Cardiac muscle cell (in vitro differentiated cells and primary cell): Measurements from ENCODE around the gene TAS1R3. TPM values are rescaled to one million over a fixed set of nuclear protein-coding genes. Genes with fewer than 3 reads are reported as not detected.

Experiments used
- DNase-seq, 2 donors: peaks; one replicate each; pipeline versions ENCODE4 v3.0.0 to v3.0.0-alpha.2; 2010 to 2017; ENCODE audit warnings: low read depth in 1 of 2, low spot score in 1 of 2
- H3K27ac ChIP-seq: fragments of 200-600 bp; sonication (generic); 2 replicates; pipeline ENCODE4 v1.5.1; 2016
- H3K27me3 ChIP-seq: fragments of 200-600 bp; sonication (generic); 2 replicates; pipeline ENCODE4 v1.6.0; 2016; ENCODE audit warnings: control low read depth
- H3K36me3 ChIP-seq: fragments of 200-600 bp; sonication (generic); 2 replicates; pipeline ENCODE4 v1.5.1; 2016; ENCODE audit warnings: control low read depth
- H3K4me1 ChIP-seq: fragments of 200-600 bp; sonication (generic); 2 replicates; pipeline ENCODE4 v1.8.1; 2017; ENCODE audit warnings: low read depth, mild to moderate bottlenecking, mixed run types
- H3K4me3 ChIP-seq: fragments of 200-600 bp; sonication (generic); 2 replicates; pipeline ENCODE4 v1.5.1; 2016; ENCODE audit warnings: mild to moderate bottlenecking
- H3K9me3 ChIP-seq: fragments of 200-600 bp; sonication (generic); 2 replicates; pipeline ENCODE4 v1.5.1; 2017; ENCODE audit warnings: low read depth, mild to moderate bottlenecking, control low read depth
- polyA plus RNA-seq: library from polyadenylated mRNA; unstranded; fragments of >200 nt; fragmentation: Nextera tagmentation; extraction: Ambion mirVana; gene quantifications from 2 replicates; pipeline ENCODE4 v1.2.1, GENCODE V29; 2016
- total RNA-seq: library from RNA; depleted of rRNA; stranded (reverse); fragments of >200 nt; gene quantifications from 2 replicates; pipeline ENCODE4 v1.2.3, GENCODE V29; 2016
- TF ChIP-seq, protein P1 (sequence below): IDR thresholded peaks from 2 replicates; pipeline ENCODE4 v1.5.1; 2012; ENCODE audit warnings: low read depth, mild to moderate bottlenecking, low read length

The TAS1R3 gene
- total and polyA plus RNA-seq, 2 experiments from 2014 or later: 0.32 to 1.1 TPM

DNA sequence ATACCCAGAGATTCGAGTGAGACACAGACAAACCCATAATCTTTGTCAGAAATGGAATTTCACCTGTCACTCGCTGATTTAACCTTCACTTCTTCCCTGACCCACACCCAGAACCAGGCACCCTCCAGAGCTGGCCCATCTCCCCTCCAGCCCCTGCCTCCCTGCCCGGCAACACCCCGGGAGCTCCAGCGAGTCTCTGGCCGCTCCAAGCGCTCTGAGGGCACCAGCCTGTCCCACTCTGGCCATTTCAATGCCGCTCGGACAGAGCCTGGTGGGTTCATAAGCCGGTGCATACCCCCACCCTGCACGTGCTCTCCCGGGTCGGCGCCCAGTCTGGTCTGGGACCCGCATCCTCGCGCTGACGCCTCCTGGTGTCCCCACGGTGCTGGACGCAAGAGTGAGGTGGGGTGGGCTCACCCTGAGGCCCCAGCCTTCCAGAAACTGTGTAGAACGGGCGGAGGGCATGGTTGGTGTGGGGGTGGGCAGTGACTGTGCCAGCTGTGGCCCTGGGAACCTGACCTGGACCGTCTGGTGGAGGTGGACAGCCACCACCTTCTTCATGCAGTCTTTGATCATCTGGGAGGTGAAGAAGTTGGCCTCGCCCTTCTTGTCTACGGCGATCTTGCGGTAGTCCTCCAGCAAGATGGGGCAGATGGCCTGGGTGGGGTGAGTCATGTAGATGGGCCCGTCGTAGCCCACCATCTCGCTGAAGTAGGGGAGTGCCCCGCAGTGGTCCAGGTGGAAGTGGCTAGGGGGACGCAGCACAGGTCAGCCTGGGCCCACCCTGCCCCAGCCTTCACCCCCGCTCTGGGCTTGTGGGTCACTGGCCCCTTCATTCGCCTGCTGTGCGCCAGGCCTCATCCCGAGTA is 12.1 kb upstream of the TAS1R3 start:
- TF ChIP-seq, protein P1, sequence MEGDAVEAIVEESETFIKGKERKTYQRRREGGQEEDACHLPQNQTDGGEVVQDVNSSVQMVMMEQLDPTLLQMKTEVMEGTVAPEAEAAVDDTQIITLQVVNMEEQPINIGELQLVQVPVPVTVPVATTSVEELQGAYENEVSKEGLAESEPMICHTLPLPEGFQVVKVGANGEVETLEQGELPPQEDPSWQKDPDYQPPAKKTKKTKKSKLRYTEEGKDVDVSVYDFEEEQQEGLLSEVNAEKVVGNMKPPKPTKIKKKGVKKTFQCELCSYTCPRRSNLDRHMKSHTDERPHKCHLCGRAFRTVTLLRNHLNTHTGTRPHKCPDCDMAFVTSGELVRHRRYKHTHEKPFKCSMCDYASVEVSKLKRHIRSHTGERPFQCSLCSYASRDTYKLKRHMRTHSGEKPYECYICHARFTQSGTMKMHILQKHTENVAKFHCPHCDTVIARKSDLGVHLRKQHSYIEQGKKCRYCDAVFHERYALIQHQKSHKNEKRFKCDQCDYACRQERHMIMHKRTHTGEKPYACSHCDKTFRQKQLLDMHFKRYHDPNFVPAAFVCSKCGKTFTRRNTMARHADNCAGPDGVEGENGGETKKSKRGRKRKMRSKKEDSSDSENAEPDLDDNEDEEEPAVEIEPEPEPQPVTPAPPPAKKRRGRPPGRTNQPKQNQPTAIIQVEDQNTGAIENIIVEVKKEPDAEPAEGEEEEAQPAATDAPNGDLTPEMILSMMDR: no peak
- peaks cover 8% of the 10 kb centered on the region for H3K36me3 ChIP-seq
- DNase-seq: no peak
- H3K4me1 ChIP-seq: peaks cover 3% of the 10 kb centered on the region
- no peak overlapping the region for H3K4me3 ChIP-seq
- no peaks in the 10 kb centered on the region for H3K27me3 ChIP-seq
- no peaks in the 10 kb centered on the region for H3K9me3 ChIP-seq
- H3K27ac ChIP-seq: no peak overlapping the region

DNA sequence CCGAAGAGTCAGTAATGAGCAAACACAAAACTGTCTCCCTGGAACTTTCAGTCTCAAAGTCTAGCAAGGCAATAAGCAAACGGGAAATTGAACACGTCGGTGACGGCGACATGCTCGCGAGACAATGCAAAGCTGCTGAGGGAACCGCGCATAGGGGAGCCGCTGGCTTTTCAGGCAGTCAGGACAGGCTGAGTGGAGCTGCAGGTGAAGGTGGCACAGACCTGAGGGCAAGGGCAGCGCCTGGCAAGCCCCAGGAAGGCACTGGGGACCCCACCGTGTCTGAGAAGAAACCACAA is 11.5 kb upstream of the TAS1R3 start:
- no peak for DNase-seq
- TF ChIP-seq, protein P1: no peak
- H3K9me3 ChIP-seq: no peaks in the 10 kb centered on the region
- peaks cover 3% of the 10 kb centered on the region for H3K4me1 ChIP-seq
- no peak overlapping the region for H3K4me3 ChIP-seq
- H3K36me3 ChIP-seq: peaks cover 8% of the 10 kb centered on the region
- no peaks in the 10 kb centered on the region for H3K27me3 ChIP-seq
- H3K27ac ChIP-seq: no peak overlapping the region

DNA sequence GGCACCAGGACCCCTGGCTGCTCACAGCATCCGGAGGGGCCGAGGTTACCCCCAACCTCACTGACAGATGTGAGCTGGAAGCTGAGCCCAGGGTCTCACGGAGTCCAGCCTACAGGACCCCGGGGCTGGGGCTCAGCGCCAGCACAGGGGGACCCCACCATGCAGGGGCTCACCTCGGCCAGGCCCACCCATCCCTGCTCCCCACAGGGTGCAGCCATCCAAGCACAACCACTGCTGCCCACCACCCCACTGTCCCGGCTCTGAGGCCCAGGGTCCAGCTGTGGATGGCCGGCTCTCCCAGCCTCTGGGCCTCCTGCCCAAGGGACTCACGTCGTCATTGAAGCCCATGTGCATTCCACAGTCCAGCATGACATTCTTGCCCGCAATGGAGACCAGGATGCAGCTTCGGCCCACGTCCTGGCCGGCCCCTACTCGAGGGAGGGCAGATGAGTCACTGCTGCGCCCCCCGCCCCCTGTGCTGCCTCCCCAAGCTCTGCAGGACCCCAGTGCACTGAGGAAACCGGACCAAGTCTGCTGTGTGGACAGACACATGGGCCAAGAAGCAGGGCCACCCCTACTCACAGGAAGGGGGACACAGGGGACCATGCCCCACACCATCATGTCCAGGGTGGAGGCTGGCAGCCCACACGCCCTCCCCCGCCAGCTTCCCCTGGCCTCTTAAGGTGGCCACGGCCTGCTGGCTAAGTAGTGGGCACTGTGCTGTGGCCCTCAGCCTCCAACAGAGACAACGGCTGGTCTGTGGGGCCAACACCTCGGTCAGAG is 10.2 kb upstream of the TAS1R3 start:
- Histone ChIP-seq H3K4me3 (no peak overlapping the region), H3K27me3 (no peaks in the 10 kb centered on the region), H3K9me3 (no peaks in the 10 kb centered on the region), H3K27ac (no peak overlapping the region), H3K36me3 (peaks cover 8% of the 10 kb centered on the region), H3K4me1 (peaks cover 9% of the 10 kb centered on the region)
- no peak for DNase-seq
- TF ChIP-seq, protein P1: no peak

DNA sequence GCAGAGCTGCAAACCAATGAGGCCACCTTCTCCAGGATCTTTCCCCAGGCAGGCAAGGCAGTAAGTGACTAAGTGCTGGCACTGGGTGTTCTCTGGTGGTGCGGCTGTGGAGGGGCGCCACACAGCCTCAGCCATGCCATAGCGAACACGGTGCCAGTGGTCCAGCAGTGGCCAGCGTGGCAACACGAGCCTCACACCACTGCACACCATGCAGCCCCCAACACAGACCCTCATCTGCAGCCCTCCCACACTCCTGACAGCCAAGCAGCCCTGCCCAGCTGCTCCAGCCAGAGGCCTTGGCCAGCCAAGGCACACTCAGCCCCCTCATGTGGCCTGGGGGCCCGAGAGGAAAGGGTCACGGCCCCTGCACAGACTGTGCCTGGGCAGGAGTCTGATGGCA is 9.6 kb upstream of the TAS1R3 start:
- Histone ChIP-seq H3K36me3 (peaks cover 8% of the 10 kb centered on the region), H3K4me3 (no peak overlapping the region), H3K27me3 (no peaks in the 10 kb centered on the region), H3K27ac (no peak overlapping the region), H3K4me1 (peaks cover 9% of the 10 kb centered on the region), H3K9me3 (no peaks in the 10 kb centered on the region)
- TF ChIP-seq, protein P1: no peak
- no peak for DNase-seq

DNA sequence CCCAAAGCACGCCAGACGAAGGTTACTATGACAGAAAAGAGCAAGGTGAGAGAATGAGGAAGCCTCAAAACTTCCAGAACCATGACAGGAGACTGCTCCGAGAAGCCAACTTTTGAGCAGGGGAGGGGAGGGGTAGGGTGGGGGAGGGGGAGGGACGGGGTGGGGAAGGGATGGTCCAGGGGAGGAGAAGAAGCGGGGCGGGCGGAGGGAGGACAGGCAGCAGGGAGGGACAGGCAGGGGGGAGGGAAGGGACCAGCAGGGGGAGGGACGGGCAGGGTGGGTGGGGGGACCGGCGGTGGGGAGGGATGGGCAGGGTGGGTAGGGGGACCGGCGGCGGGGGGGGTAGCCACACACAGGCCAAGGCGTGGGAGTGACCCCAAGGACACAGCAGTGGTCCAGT is 8.7 kb upstream of the TAS1R3 start:
- Histone ChIP-seq H3K36me3 (peaks cover 8% of the 10 kb centered on the region), H3K4me1 (peaks cover 9% of the 10 kb centered on the region), H3K4me3 (no peak overlapping the region), H3K9me3 (no peaks in the 10 kb centered on the region), H3K27me3 (no peaks in the 10 kb centered on the region), H3K27ac (no peak overlapping the region)
- no peak for DNase-seq
- TF ChIP-seq, protein P1: no peak
